Endothelial cell of umbilical vein (primary cell): Measurements from ENCODE around the gene UQCRH. TPM values are rescaled to one million over a fixed set of nuclear protein-coding genes. Genes with fewer than 3 reads are reported as not detected.
"Not testable (repeated sequence)": the region's sequence is repeated elsewhere in the genome, so short reads cannot be mapped to it uniquely, and the experiment has no call there.

Experiments
- BruUV-seq: library from RNA; stranded (reverse); fragments of 400-500 nt; replicated peaks from 2 replicates; lab custom pipeline; 2021; lab: Mats Ljungman, UMichigan
- CTCF ChIA-PET: fragments of 300-600, 350-600 bp; sonication (Branson Sonifier 250); formaldehyde crosslinking; loops from one replicate; lab custom pipeline; 2021; ENCODE audit warnings: antibody characterized with exemption, inconsistent platforms; lab: Charles Lee
- POLR2A ChIA-PET: fragments of 300-600, 350-600 bp; sonication (Branson Sonifier 250); formaldehyde crosslinking; loops from one replicate; lab custom pipeline; 2021; ENCODE audit warnings: antibody characterized with exemption, inconsistent platforms; lab: Charles Lee
- DNase-seq: peaks from one replicate; pipeline ENCODE4 v3.0.0-alpha.2; 2011; ENCODE audit warnings: low read depth, low spot score
- FAIRE-seq: peaks from 2 replicates; lab custom pipeline; 2011; peaks lifted over from hg19 to GRCh38; lab: Jason Lieb, UNC
- H2AFZ ChIP-seq: 2 replicates; pipeline ENCODE4 v1.6.0; 2012; ENCODE audit warnings: low read depth, low read length, control low read depth, inconsistent platforms
- H3K27ac ChIP-seq: 2 replicates; pipeline ENCODE4 v1.5.1; 2011; ENCODE audit warnings: low read depth, mild to moderate bottlenecking, control low read depth, low read length, moderate library complexity; ENCODE audit not compliant: insufficient read depth
- H3K27me3 ChIP-seq, 2 experiments: 2 replicates each; pipeline versions ENCODE4 v1.6.0 to v1.6.1; 2011; ENCODE audit warnings: low read length in 2 of 2, mixed read lengths in 1 of 2; ENCODE audit not compliant: control insufficient read depth in 2 of 2, insufficient read depth in 2 of 2
- H3K36me3 ChIP-seq, 2 experiments: 2 replicates in 1 of 2; 3 replicates in 1 of 2; pipeline ENCODE4 v1.5.1; 2011; ENCODE audit warnings: low read length in 2 of 2, mild to moderate bottlenecking in 1 of 2, moderate library complexity in 1 of 2; ENCODE audit not compliant: control insufficient read depth in 2 of 2, insufficient read depth in 2 of 2; ENCODE audit errors: extremely low read depth in 1 of 2
- H3K4me1 ChIP-seq: 3 replicates; pipeline ENCODE4 v1.5.1; 2011; ENCODE audit warnings: mild to moderate bottlenecking, low read length; ENCODE audit not compliant: control insufficient read depth, insufficient read depth; ENCODE audit errors: extremely low read depth
- H3K4me2 ChIP-seq: 2 replicates; pipeline ENCODE4 v1.6.1; 2011; ENCODE audit warnings: low read length, control low read depth, mixed read lengths; ENCODE audit not compliant: insufficient read depth
- H3K4me3 ChIP-seq, 3 experiments: fragments of 200-600 bp in 1 of 3; sonication (generic), shearing (Covaris generic) in 1 of 3; replicated peaks in 1 of 3; 2 replicates each; pipeline ENCODE4 v1.5.1; 2011 to 2016; ENCODE audit warnings: control low read depth in 3 of 3, low read length in 3 of 3, mild to moderate bottlenecking in 2 of 3, inconsistent platforms in 1 of 3, low read depth in 1 of 3, moderate library complexity in 1 of 3; ENCODE audit not compliant: insufficient read depth in 1 of 3
- H3K79me2 ChIP-seq: 2 replicates; pipeline ENCODE4 v1.6.0; 2012; ENCODE audit warnings: low read length, inconsistent platforms; ENCODE audit not compliant: control insufficient read depth, insufficient read depth
- H3K9ac ChIP-seq: replicated peaks from 2 replicates; pipeline ENCODE3; 2011; ENCODE audit warnings: low read length, control low read depth; ENCODE audit not compliant: insufficient read depth; ENCODE audit errors: extremely low read depth
- H3K9me1 ChIP-seq: replicated peaks from 3 replicates; pipeline ENCODE4 v1.6.0; 2011; ENCODE audit warnings: mild to moderate bottlenecking, low read length; ENCODE audit not compliant: control insufficient read depth, insufficient read depth; ENCODE audit errors: extremely low read depth
- H3K9me3 ChIP-seq: replicated peaks from 2 replicates; pipeline ENCODE4 v1.5.1; 2012; ENCODE audit warnings: low read length, inconsistent platforms; ENCODE audit not compliant: control insufficient read depth, insufficient read depth
- H4K20me1 ChIP-seq: replicated peaks from 2 replicates; pipeline ENCODE3; 2011; ENCODE audit warnings: mild to moderate bottlenecking, low read length; ENCODE audit not compliant: control insufficient read depth, insufficient read depth; ENCODE audit errors: extremely low read depth
- EZH2 ChIP-seq: IDR thresholded peaks from 2 replicates; pipeline ENCODE4 v1.6.1; 2012; ENCODE audit warnings: borderline replicate concordance, low read depth, mild to moderate bottlenecking, moderate library complexity, low read length, inconsistent platforms; ENCODE audit not compliant: severe bottlenecking
- FOS ChIP-seq: IDR thresholded peaks from 2 replicates; pipeline ENCODE4 v1.6.1; 2011; ENCODE audit warnings: mild to moderate bottlenecking, low read length, moderate library complexity, borderline replicate concordance; ENCODE audit not compliant: insufficient read depth
- GATA2 ChIP-seq: IDR thresholded peaks from 2 replicates; pipeline ENCODE4 v1.7.0; 2011; ENCODE audit warnings: low read depth, mild to moderate bottlenecking, moderate library complexity, mixed read lengths, low read length; ENCODE audit not compliant: insufficient read length, insufficient read depth
- JUN ChIP-seq: IDR thresholded peaks from 2 replicates; pipeline ENCODE4 v1.6.1; 2011; ENCODE audit warnings: borderline replicate concordance, low read depth; ENCODE audit not compliant: insufficient read length, insufficient read depth
- MAX ChIP-seq: IDR thresholded peaks from 2 replicates; pipeline ENCODE4 v1.6.1; 2011; ENCODE audit not compliant: insufficient read depth, insufficient read length
- MYC ChIP-seq: IDR thresholded peaks from one replicate; pipeline ENCODE4 v1.6.1; 2011; ENCODE audit warnings: mild to moderate bottlenecking, low read depth, low read length
- POLR2A ChIP-seq: IDR thresholded peaks from 2 replicates; pipeline ENCODE4 v1.6.1; 2012; ENCODE audit warnings: low read depth, mild to moderate bottlenecking, control low read depth, low read length
- POLR2AphosphoS5 ChIP-seq: IDR thresholded peaks from 2 replicates; pipeline ENCODE4 v1.6.1; 2012; ENCODE audit warnings: low read depth, mild to moderate bottlenecking, control low read depth, low read length, moderate library complexity; ENCODE audit not compliant: insufficient read depth
- dilution Hi-C: fragments of 300-500 bp; cut with MboI; formaldehyde crosslinking; loops from one replicate; pipeline ENCODE4 v1.15.0; 2019; ENCODE audit warnings: low sequenced_read_pairs; ENCODE audit not compliant: extremely low pct_ligation_motif_present
- intact Hi-C: fragments of 100-400 bp; cut with micrococcal nuclease; formaldehyde crosslinking; loops from one replicate; pipeline ENCODE4 v1.10.0; 2022
- polyA plus RNA-seq, 4 experiments: library from polyadenylated mRNA; depleted of rRNA in 3 of 4; stranded (reverse) in 3 of 4; unstranded in 1 of 4; fragments of >200 nt; gene quantifications; 2 replicates each; pipeline versions ENCODE4 v1.2.1 to v1.2.3, GENCODE V29; 2011 to 2012; ENCODE audit warnings: missing spikeins in 1 of 4
- total RNA-seq: library from RNA; stranded (reverse); gene quantifications from 2 replicates; pipeline ENCODE4 v1.2.3, GENCODE V29; 2021
- TF ChIP-seq, protein P1 (sequence below), 2 donors: IDR thresholded peaks; 1 replicate in 1 of 2; 2 replicates in 1 of 2; pipeline ENCODE4 v1.5.1; 2011; ENCODE audit warnings: low read length in 2 of 2, mild to moderate bottlenecking in 2 of 2, moderate library complexity in 2 of 2, control low read depth in 1 of 2, inconsistent platforms in 1 of 2, low read depth in 1 of 2; ENCODE audit not compliant: insufficient read depth in 1 of 2; ENCODE audit errors: extremely low read depth in 1 of 2

The UQCRH gene
- total and polyA plus RNA-seq, 2 donors (not counting 3 experiments of a cell fraction or from before 2014, with no cell fraction given) = 253 to 527 TPM

DNA sequence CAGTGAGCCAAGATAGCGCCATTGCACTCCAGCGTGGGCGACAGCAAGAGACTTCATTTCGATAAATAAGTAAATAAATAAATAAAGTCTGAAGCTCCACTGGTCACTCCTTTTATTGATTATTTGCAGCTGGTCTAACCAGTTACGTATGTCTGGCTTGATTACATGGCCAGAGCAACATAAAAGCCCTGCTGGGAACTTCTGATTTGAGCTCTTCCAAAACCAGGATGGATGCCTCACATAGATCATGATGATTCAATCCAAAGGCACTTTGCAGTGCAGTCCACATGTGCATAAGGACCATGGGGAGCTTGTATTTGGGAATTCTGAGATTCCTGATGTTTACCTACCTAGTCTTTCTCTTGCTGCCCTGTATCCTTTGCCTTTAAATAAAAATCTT lies 61.1 kb downstream of the UQCRH start:
- FAIRE-seq (no peak), DNase-seq (no peak)
- no peaks in the 10 kb centered on the region for H3K79me2 ChIP-seq
- no peaks in the 10 kb centered on the region for H3K9me3 ChIP-seq
- POLR2A ChIA-PET = no interaction called here
- no peaks in the 10 kb centered on the region for H4K20me1 ChIP-seq
- H3K27ac ChIP-seq = no peak overlapping the region
- H3K9me1 ChIP-seq = no peaks in the 10 kb centered on the region
- H3K27me3 ChIP-seq = no peaks in the 10 kb centered on the region
- H3K9ac ChIP-seq = no peak overlapping the region
- peaks cover 19 to 28% of the 10 kb centered on the region in 2 experiments for H3K36me3 ChIP-seq
- H3K4me1 ChIP-seq = no peaks in the 10 kb centered on the region
- dilution Hi-C loops = no loop called here
- no peak overlapping the region for H2AFZ ChIP-seq
- H3K4me3 ChIP-seq = no peak overlapping the region
- no peak overlapping the region for H3K4me2 ChIP-seq
- intact Hi-C loops = no loop called here
- CTCF ChIA-PET = no interaction called here
- no TSS peak for BruUV-seq
- TF ChIP-seq MYC = no peak
- no peak for TF ChIP-seq GATA2
- TF ChIP-seq JUN = no peak
- TF ChIP-seq, protein P1, sequence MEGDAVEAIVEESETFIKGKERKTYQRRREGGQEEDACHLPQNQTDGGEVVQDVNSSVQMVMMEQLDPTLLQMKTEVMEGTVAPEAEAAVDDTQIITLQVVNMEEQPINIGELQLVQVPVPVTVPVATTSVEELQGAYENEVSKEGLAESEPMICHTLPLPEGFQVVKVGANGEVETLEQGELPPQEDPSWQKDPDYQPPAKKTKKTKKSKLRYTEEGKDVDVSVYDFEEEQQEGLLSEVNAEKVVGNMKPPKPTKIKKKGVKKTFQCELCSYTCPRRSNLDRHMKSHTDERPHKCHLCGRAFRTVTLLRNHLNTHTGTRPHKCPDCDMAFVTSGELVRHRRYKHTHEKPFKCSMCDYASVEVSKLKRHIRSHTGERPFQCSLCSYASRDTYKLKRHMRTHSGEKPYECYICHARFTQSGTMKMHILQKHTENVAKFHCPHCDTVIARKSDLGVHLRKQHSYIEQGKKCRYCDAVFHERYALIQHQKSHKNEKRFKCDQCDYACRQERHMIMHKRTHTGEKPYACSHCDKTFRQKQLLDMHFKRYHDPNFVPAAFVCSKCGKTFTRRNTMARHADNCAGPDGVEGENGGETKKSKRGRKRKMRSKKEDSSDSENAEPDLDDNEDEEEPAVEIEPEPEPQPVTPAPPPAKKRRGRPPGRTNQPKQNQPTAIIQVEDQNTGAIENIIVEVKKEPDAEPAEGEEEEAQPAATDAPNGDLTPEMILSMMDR (IDR thresholded peaks at IDR 0.05; ENCODE audit: extremely low read depth in 1 of 2, insufficient read depth in 1 of 2, low read depth in 1 of 2, low read length in 2 of 2) = no peak
- TF ChIP-seq POLR2A = no peak
- no peak for TF ChIP-seq EZH2
- no peak for TF ChIP-seq MAX
- no peak for TF ChIP-seq FOS
- no peak for TF ChIP-seq POLR2AphosphoS5

DNA sequence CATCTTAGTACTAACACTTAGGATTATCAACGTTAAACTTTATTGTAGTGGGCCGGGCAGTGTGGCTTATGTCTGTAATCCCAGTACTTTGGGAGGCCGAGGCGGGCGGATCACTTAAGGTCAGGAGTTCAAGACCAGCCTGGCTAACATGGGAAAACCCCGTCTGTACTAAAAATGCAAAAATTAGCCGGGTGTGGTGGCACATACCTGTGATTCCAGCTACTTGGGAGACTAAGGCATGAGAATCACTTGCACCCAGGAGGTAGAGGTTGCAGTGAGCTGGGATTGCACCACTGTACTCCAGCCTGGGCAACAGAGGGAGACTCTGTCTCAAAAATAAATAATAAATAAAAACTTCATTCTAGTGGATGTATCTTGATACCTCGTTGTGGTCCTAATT lies 62.3 kb downstream of the UQCRH start:
- FAIRE-seq, dilution Hi-C loops, H3K9ac ChIP-seq, intact Hi-C loops, H3K9me1 ChIP-seq, H3K4me3 ChIP-seq, H2AFZ ChIP-seq, H4K20me1 ChIP-seq, POLR2A ChIA-PET, H3K27ac ChIP-seq, H3K4me1 ChIP-seq, H3K9me3 ChIP-seq, DNase-seq, BruUV-seq, H3K4me2 ChIP-seq, H3K27me3 ChIP-seq, H3K79me2 ChIP-seq, CTCF ChIA-PET: not testable (repeated sequence)
- peaks cover 19 to 24% of the 10 kb centered on the region in 2 experiments for H3K36me3 ChIP-seq
